Measurements from ENCODE around the gene SECTM1.
"Not testable (repeated sequence)": the region's sequence is repeated elsewhere in the genome, so short reads cannot be mapped to it uniquely, and the experiment has no call there.

Gene SECTM1

DNA sequence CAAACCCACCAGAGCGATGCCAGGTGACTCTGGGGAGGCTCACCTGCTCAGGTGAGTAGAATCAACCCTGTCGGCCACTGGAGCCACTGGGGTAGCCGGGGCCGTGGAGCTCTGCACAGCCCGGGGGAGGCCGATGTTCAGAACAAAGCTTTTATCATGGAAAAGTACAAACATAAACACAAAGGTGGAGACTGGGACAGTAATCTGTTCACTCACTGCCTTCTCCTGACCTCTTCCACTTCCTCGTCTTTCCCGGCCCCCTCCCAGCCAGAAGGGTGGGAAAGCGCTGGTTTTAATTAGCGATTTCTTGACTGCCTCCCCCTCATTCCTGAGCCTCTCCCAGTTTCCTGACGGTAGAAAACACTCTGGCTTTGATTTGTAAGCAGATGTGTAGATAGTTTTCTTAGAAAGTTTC lies 15.7 kb upstream of the SECTM1 start:
- no peak overlapping the region for H3K4me3 ChIP-seq (ENCODE audit: low read depth, low read length)

DNA sequence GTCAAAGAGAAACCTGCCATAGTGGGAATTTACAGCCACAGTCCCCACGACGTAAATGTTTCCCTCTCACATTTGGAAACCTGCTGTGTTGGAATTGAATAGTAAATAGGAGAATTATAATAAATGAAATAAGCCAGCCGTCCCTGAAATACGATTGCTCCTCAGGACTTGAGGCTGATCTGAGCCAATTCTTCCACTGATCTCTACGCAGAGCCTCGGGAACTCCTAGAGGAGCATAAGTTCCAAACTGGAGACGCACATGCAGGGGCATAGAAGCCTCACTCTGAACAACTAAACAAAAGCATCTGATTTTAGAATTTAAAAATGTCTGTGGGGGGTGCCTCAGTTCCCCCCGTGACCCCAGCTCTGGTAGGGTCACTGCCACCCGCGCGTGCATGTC lies 15.3 kb upstream of the SECTM1 start:
- H3K4me3 ChIP-seq (ENCODE audit: low read depth, low read length), result no peak overlapping the region

DNA sequence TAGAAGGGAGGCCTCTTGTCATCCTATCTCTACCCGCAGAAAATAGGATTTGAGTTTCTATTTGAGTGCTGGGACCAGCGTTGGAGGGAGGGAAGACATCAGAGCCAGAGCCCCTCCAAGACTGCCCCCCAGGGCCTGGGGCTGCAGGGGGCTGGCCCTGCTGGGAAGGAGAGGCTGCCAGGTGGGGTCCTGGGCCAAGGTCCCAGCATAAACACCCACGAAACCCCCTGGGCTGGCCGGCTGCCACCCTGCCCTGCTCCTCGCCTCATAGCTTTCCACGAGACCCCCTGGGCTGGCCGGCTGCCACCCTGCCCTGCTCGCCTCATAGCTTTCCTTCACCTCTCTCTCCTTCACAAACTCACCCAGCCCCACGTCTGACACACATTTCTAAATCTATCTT lies 14.9 kb upstream of the SECTM1 start:
- no peak overlapping the region for H3K4me3 ChIP-seq (ENCODE audit: low read depth, low read length)

DNA sequence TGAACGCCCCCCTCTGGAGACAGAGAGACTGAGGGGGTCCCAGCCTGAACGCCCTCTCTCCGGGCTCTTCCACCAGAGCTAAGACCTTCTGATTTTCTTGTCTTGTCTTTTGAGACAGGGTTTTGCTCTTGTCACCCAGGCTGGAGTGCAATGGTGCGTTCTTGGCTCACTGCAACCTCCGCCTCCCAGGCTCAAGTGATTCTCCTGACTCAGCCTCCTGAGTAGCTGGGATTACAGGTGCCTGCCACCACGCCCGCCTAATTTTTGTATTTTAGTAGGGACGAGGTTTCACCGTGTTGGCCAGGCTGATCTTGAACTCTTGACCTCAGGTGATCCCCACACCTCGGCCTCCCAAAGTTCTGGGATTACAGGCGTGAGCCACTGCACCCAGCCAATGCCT lies 14.4 kb upstream of the SECTM1 start:
- not testable (repeated sequence) for H3K4me3 ChIP-seq (ENCODE audit: low read depth, low read length)

DNA sequence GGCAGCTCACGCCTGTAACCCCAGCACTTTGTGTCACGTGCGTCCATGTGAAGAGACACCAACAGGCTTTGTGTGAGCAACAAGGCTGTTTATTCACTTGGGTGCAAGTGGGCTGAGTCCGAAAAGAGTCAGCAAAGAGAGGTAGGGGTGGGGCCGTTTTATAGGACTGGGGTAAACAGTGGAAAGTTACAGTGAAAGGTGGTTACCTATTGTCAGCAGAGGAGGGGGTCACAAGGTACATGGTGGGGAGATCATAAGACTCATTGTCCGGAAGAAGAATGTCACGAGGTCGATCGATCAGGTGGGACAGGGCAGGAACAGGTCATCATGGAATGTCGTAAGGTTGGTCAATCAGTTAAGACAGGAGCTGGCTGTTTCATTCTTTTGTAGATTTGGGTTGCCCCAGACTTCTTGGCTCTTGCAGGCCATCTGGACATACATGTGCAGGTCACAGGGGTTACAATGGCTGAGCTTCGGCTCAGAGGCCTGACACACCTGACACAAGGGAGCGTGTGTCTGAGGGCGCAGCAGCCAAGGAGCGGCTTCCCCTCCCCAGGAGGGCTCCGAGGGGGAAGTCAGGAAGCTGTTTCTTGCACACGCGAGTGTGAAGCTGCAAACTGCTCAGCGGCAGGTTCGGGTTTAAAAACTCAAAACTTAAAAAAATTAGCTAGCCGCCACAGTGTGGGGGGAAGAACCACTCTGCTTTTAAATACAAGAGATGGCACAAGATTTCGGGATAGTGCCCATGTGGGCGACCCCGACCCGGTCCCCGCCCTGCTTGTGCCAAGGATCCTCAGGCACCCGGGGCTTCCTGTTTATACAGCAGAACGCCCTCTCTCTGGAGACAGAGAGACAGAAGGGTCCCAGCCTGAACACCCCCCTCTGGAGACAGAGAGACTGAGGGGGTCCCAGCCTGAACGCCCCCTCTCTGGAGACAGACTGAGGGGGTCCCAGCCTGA lies 13.1 kb upstream of the SECTM1 start:
- no peak overlapping the region for H3K4me3 ChIP-seq (ENCODE audit: low read depth, low read length)

DNA sequence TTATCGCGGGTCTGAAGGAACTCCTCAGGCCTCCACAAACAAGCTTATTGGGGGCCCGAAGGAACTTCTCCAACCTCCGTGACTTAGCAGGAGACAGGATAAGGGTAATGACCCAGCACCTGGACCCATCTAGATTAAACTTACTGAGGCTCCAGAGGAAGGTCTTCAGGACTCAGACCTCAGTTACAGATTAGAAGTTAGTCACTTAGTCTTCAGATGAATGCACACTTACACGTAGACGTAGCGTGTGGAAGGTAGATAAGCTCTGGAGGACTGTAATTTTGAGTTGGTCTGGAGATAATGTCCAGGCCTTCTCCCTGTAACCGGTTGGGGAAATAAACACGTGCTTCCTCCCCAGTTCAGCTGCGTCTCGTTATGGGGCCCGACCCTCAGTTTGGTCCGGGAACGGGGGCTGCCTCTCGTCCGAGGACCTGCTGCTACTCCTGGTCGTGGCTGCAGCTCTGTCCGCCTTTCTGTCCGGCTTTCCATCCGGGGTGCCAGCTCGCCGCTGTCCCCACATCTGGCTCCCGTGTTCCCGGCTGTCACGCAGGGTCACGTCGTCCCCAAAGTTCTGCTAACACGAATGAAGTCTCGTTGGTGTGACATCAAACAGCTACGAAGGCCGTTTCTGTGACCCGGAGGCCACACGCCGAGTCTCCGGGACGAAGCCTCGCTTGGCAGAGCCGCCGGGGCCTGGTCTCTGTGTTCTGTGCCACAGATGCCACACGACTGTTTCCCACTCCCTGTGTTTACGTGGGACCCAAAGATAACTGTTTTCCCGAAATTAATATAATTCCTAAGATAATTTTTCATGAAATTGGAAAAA lies 11.8 kb upstream of the SECTM1 start:
- no peak overlapping the region for H3K4me3 ChIP-seq (ENCODE audit: low read depth, low read length)

DNA sequence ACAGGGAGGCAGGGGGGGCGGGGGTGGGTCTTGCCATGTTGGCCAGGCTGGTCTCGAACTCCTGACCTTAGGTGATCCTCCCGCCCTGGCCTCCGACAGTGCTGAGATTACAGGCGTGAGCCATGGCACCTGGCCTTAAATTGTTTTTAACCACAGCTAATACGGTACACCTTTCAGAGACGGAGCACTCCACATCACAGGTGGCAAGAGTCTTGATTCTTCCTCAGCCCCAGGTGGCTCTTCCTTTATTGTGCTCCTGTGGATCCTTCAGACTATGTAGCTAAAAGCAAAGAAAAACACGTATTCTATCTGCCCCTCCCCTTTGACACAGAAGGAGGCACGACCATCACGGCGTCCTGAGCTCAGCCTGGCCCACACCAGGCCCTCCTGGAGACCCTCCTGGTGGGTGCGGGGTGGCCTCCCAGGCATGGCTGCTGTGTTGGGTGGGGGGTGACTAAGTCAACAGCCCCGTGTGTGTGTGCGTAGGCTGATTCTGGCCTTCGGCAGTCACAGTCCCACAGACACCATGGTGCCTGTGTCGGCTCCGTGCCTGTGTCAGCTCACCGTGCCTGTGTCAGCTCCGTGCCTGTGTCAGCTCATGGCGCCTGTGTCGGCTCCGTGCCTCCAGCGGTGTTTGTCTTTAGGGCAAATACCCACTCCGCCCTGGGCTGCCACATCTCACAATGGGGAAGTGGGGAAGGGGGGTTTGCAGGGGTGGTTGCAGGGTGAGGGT lies 10.8 kb upstream of the SECTM1 start:
- H3K4me3 ChIP-seq (ENCODE audit: low read depth, low read length), result no peak overlapping the region

DNA sequence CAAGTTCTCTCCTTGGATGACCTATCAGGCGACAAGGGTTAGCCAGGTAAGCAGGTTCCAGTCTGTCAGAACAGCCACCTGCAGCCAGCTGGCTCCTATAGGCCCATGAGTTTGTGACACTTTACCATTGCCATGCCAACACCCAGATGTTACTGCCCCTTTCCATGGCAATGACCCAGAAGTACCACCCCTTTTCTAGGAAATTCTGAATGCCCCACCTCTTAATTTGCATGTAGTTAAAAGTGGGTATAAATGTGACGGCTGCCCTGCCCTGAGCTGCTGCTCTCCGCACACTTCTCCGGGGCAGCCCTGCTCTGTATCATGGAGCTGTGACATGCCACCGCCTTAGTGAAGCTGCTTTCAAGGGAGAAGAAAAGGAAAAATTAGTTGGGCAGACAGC lies 10.0 kb upstream of the SECTM1 start:
- no peak overlapping the region for H3K4me3 ChIP-seq (ENCODE audit: low read depth, low read length)

DNA sequence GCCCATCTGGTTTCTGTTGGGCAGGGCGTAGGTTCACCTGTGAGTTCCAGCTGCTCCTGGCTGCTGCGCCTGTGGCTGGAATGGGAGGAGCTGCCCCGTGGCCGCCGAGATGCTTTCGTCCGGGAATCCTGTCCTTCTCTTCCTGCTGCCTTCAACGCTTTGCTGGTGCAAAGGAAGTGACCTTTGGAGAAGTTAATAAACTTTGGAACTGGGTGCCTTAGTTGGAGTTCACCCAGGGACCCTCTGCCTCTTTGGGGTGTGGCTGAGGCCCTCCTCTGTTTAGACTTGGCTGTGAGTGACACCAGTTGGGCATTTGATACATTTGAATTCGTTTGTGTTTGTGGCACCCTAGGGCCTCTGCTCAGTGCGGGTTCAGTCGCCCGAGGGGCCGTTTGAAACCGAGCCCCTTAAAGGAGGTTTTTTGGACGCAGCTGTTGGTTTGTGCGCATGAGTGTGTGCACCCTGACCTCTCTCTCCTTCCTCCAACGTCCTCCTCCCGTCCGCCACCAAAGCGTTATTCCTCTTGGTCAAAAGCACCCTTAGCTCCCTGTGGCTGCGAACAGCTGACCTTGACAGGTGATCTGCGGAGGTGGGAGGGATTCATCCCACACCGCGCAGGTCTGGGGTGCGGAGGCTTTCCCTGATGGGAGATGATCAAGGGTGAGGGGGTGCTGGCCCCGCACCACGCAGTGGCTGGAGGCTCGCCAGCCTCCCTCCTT lies 9.0 kb upstream of the SECTM1 start:
- H3K4me3 ChIP-seq (ENCODE audit: low read depth, low read length), result no peak overlapping the region

DNA sequence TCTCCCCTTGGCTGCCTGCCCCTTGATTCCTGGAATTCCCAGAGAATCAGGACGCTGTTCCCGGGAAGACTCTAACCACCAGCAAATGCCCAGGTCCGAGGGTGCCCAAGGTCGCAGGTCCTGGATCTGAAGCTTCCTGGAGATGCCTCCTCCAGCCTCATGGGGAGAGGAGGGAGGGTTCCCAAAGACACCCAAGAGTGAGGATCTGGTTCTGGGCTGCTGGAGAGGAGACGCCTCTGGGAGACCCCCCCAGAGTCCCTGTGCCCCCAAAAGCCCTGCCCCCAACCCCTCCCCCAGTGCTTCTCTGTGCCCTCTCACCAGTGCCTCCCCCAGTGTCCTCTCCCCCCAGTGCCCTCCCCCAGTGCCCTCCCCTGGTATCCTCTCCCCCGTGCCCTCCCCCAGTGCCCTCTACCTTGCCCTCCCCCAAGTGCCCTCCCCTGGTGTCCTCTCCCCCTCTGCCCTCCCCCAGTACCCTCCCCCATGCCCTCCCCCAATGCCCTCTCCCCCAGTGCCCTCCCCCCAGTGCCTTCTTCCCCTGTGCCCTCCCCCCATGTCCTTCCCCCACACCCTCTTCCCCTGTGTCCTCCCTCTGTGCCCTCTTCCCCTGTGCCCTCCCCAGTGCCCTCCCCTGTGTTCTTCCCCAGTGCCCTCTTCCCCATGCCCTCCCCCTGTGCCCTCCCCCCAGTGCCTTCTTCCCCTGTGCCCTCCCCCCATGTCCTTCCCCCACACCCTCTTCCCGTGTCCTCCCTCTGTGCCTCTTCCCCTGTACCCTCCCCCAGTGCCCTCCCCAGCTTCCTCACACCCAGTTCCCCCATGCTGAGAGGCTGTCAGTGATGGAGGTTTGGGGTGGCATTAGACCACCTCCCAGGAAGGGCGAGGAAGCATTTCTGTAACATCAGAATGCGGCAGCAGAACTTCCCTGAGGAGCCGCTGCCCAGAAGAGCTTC lies 6.3 kb upstream of the SECTM1 start:
- no peak overlapping the region for H3K4me3 ChIP-seq (ENCODE audit: low read depth, low read length)

DNA sequence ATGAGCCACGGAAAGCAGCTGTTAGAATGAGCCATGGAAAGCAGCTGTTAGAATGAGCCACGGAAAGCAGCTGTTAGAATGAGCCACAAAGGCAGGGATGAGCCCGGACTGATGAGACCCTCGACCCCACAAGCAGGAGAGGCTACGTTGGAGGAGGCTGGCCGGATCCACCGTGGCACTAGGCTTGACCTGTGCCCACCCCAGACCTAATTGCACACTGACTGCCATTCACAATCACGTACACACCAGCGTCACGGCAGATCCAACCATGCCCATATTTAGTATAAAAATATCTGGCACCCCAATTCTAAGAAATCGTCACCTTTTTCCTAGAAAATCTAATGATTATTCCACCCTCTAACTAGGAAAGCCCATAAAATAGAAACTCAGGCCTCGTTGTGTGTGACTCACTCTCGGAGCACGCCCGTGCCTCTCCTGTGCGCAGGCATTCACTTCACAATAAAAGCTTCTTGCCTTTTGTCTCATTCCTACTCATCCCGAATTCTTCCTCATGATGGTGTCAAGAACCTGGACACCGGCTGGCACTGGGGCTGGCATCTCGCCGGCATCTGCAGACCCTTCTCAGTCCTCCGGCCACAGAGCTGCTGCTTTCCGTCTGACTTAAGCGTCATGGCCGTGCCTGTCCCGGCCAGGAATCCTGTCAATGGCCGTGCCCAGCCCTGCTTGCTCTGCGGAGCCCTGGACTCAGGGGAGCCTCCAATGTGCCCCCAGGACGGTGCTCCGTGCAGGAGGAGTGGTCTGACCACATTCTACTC lies 5.5 kb upstream of the SECTM1 start:
- H3K4me3 ChIP-seq (ENCODE audit: low read depth, low read length), result no peak overlapping the region

DNA sequence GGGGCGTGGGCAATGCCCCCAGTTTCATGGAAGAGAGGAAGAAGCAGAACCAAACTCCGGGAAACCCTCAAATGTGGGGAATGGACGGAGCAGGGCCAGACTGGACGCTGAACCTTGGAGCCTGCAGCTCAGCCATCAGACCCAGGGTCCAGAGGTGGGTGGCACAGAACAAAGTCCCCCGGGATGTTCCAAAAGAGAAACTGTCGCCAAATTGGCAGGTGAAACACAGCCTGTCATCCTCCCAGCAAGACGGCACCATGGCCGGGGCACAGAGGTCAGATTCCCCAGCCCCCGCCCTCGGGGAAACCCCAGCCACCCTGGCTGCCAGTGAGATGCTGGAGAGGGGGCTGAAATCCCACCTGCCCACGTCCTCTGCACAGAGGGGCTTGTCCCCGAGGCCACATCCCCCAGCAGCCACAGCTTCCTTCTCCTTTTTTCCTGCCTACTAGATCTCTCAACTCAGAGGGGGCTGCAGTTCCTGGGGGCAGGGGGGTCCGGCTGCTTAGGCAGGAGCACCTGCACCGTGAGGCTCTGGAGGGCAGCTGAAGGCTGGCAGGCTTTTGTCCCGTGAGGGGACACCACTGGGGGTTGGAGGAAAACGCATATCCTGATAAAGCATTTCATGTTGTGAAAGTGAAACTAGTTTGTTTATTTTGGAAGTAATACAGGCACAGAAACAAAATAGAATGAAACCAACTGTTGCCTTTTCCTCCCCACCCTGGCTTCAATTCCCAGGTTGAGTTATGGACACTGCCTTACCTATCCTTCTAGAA lies 1.2 kb upstream of the SECTM1 start:
- H3K4me3 ChIP-seq (ENCODE audit: low read depth, low read length), result no peak overlapping the region

DNA sequence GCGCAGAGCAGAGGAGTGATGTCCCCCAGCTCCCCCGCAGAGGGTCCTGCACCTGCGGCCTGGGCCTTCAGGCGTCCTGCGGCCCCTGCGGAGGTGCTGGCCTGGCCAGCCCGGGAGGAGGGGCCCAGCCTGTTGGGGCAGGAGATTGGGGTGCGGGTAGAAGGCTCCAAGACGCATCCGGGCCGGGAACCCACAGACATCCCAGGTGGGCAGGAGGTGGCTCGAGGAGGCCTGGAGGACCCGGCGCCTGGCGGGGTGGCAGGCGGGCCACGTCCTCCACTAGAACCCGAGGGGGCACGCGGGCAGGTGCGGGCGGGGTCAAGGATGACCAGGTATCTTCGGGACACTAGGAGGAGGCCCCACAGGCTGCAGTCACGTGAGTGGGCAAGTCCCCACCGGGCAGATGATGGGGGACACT lies 647 bp upstream of the SECTM1 start:
- no peak overlapping the region for H3K4me3 ChIP-seq (ENCODE audit: low read depth, low read length)

DNA sequence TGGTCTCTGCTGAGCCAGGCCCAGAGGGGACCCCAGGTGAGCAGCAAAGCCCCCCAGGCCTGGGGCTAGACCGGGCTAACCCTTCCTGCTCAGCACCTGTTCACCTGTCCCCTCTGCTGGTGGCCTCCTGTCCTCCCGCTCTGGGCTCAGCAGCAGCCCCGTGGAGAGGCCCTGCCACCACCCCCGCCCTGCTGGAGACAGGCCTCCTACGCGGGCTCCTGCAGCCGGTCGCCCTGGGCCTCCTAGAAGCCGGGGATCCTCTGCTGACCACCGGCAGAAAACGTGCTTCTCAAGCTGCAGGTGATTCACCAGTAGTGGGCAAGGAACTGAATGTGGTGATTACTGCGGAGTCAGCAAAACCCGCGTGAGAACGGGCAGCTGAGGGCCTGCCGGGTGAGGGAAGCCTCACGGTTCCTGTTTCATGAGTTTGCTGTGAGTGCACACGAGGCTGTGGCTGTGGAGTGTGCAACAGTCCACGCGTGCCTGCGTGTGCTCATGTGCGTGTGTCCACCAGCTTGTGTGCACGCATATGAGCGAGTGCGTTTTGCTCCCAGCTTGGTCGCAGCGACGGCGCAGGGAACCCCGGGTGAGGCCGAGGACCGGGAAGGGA lies 792 bp downstream of the SECTM1 start:
- H3K4me3 ChIP-seq (ENCODE audit: low read depth, low read length), result no peak overlapping the region

DNA sequence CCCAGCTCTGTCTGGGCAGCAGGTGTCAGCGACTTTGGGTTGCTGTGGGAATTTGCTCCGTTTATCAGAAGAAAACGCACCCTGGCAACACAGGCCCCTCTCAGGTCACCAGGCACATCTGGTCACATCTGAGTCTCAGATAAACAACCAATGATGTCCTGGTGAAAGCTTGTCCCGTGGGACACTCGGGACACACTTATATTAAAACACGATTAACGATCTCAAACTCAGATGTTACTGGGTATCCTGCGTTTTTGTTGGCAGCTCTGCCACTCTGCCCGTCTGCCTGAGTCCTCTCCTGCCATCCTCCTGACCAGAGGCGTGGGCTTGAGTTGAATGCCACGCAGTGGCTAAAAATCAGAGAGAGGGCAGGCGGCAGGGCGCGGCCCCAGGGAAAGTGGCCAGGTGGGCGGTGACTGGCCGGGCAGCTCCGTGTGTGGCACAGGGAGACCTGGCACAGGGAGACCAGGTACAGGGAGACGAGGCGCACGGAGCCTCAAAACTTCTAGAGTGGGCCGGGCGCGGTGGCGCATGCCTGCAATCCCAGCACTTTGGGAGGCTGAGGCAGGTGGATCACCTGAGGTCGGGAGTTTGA lies 2.1 kb downstream of the SECTM1 start:
- no peak overlapping the region for H3K4me3 ChIP-seq (ENCODE audit: low read depth, low read length)

DNA sequence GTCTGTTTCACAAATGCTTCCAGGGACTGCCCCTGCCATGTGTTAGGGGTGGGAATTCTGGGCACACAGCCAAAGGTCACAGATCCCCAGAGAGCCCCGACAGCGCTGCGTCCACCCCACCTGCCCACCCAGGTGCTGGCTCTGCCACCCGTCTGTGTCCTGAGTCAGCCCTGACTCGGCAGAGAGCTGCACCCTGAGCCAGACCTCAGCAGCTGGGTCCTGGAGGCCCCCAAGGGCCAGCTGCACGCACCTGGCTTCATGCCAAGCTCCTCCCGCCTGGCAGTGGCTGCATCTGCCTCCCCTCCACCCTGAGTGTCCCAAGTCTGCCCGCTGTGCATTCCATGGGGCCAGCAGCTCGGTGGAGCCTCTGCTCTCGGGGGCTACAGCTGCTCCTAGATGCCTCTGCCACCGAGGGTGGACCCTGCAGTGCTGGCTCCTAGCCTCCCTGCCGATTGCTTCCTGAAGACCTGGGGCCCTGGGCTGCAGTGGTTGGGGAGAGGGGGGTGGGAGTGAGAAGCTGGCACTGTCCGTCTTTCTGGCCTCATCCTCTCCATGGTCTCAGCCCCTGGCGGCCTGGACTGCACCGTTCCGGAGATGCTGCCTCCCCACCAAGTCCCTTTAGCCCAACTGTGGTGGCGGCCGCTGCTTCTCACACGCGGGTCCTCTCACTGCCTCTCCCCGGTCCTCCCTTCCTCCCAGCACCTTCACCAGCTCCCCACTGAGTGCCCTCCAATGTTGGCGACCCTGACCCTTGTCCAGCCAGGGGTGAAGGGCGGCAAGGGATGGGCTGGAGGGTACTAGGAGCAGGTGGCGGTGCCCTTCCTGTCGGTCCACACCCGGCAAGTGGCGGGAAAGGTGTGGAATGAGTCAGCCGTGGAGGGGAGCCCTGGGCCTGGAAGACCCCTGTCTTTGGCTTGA lies 3.0 kb downstream of the SECTM1 start:
- H3K4me3 ChIP-seq (ENCODE audit: low read depth, low read length), result no peak overlapping the region
